DMS153 treated with DMSO at 0.1 percent for 48 hours (cell line): Measurements from ENCODE around the gene TMEM129.
"Not testable (repeated sequence)": the region's sequence is repeated elsewhere in the genome, so short reads cannot be mapped to it uniquely, and the experiment has no call there.

Experiments used
- DNase-seq: peaks from one replicate; lab custom pipeline; 2025; ENCODE audit not compliant: unreplicated experiment; lab: John Stamatoyannopoulos, UW

The TMEM129 gene

GRCh38 chr4:1671011-1671410, 50.1 kb downstream of the TMEM129 start:
- not testable (repeated sequence) for DNase-seq

- no peak for DNase-seq
Observed at GRCh38 chr4:1670279-1670678, 50.8 kb downstream of the TMEM129 start.

- DNase-seq: no peak
Observed at GRCh38 chr4:1669850-1670249, 51.3 kb downstream of the TMEM129 start.

GRCh38 chr4:1669270-1669669, 51.9 kb downstream of the TMEM129 start:
- no peak for DNase-seq

GRCh38 chr4:1668488-1668840, 52.7 kb downstream of the TMEM129 start:
- no peak for DNase-seq

- no peak for DNase-seq
Observed at GRCh38 chr4:1667273-1667672, 53.9 kb downstream of the TMEM129 start.

- DNase-seq: no peak
Observed at GRCh38 chr4:1666391-1666790, 54.7 kb downstream of the TMEM129 start.
